CD4-positive, alpha-beta T cell treated with Interleukin-17A for 1 hour (primary cell): ENCODE data around the gene LYPD4.

Experiments
- DNase-seq: peaks from one replicate; pipeline ENCODE4 v3.0.0-alpha.2; 2020

Gene LYPD4

GRCh38 chr19:41849067-41849466 is 4.6 kb upstream of the LYPD4 start:
- no peak for DNase-seq

GRCh38 chr19:41848666-41849065 is 4.2 kb upstream of the LYPD4 start:
- no peak for DNase-seq

GRCh38 chr19:41847351-41848105 is 3.0 kb upstream of the LYPD4 start:
- no peak for DNase-seq

- no peak for DNase-seq
Measured at GRCh38 chr19:41845051-41845590, 638 bp upstream of the LYPD4 start.

- no peak for DNase-seq
Measured at GRCh38 chr19:41845001-41845050, 343 bp upstream of the LYPD4 start, which contains the start of gene DMRTC2. DMRTC2 (plus strand) TSS chr19:41845042; CDS start chr19:41847429, 2,387 bp downstream.

- DNase-seq: no peak
Measured at GRCh38 chr19:41843371-41843770, 1.1 kb downstream of the LYPD4 start.

- DNase-seq: no peak
Measured at GRCh38 chr19:41839211-41839610, 5.3 kb downstream of the LYPD4 start.

GRCh38 chr19:41837981-41838708 is 6.3 kb downstream of the LYPD4 start:
- DNase-seq: no peak

GRCh38 chr19:41821003-41821735 is 23.3 kb downstream of the LYPD4 start:
- DNase-seq: peak; percentile 70

GRCh38 chr19:41816761-41817160 is 27.7 kb downstream of the LYPD4 start:
- no peak for DNase-seq

- DNase-seq: no peak
Measured at GRCh38 chr19:41815301-41815700, 29.2 kb downstream of the LYPD4 start.

GRCh38 chr19:41813911-41814310 is 30.6 kb downstream of the LYPD4 start:
- DNase-seq: no peak

- no peak for DNase-seq
Measured at GRCh38 chr19:41811981-41812380, 32.5 kb downstream of the LYPD4 start.

- peak; percentile 16 for DNase-seq
Measured at GRCh38 chr19:41811036-41811435, 33.4 kb downstream of the LYPD4 start.

GRCh38 chr19:41810301-41810700 is 34.2 kb downstream of the LYPD4 start:
- DNase-seq: no peak

GRCh38 chr19:41808663-41809566 is 35.6 kb downstream of the LYPD4 start:
- DNase-seq: peak; percentile 7

- DNase-seq: no peak
Measured at GRCh38 chr19:41807176-41807575, 37.3 kb downstream of the LYPD4 start.

- peak; percentile 4 for DNase-seq
Measured at GRCh38 chr19:41804336-41804735, 40.1 kb downstream of the LYPD4 start.

- no peak for DNase-seq
Measured at GRCh38 chr19:41802770-41803169, 41.7 kb downstream of the LYPD4 start.

- DNase-seq: peak; percentile 3
Measured at GRCh38 chr19:41801792-41802211, 42.7 kb downstream of the LYPD4 start.

- no peak for DNase-seq
Measured at GRCh38 chr19:41801031-41801430, 43.5 kb downstream of the LYPD4 start.

GRCh38 chr19:41799444-41800000 is 45.0 kb downstream of the LYPD4 start:
- no peak for DNase-seq

GRCh38 chr19:41796901-41797300 is 47.6 kb downstream of the LYPD4 start:
- no peak for DNase-seq
